Neutrophil (primary cell): ENCODE data around the gene SH3BP5L.
A peak's percentile ranks its signal among the peaks of the same experiment; 100 is the strongest.

Experiments
- H3K27ac ChIP-seq: fragments of 200-600 bp; sonication (generic); 2 replicates; pipeline ENCODE4 v1.5.1; 2016; ENCODE audit warnings: mild to moderate bottlenecking, moderate library complexity
- H3K27me3 ChIP-seq: fragments of 200-600 bp; sonication (generic); 2 replicates; pipeline ENCODE4 v1.6.0; 2016; ENCODE audit warnings: mild to moderate bottlenecking
- H3K36me3 ChIP-seq: fragments of 200-600 bp; sonication (generic); 2 replicates; pipeline ENCODE4 v1.5.1; 2017
- H3K4me1 ChIP-seq, 2 experiments: fragments of 200-600 bp in 1 of 2; sonication (generic) in 1 of 2; 1 replicate in 1 of 2; 2 replicates in 1 of 2; pipeline versions ENCODE4 v1.5.1 to v1.6.1; 2013 to 2016; ENCODE audit warnings: low read depth in 1 of 2, low read length in 1 of 2, mild to moderate bottlenecking in 1 of 2, moderate library complexity in 1 of 2; ENCODE audit not compliant: control insufficient read depth in 1 of 2, insufficient read depth in 1 of 2
- H3K4me3 ChIP-seq, 2 experiments: fragments of 200-600 bp in 1 of 2; sonication (generic) in 1 of 2; 1 replicate in 1 of 2; 2 replicates in 1 of 2; pipeline ENCODE4 v1.5.1; 2013 to 2016; ENCODE audit warnings: low read depth in 1 of 2, low read length in 1 of 2, mild to moderate bottlenecking in 1 of 2, moderate library complexity in 1 of 2
- H3K9me3 ChIP-seq: fragments of 200-600 bp; sonication (generic); 2 replicates; pipeline ENCODE4 v1.5.1; 2016
- TF ChIP-seq, protein P1 (sequence below): fragments of 200-600 bp; sonication (generic); IDR thresholded peaks from 2 replicates; pipeline ENCODE4 v1.5.1; 2016; ENCODE audit warnings: antibody characterized with exemption

Gene SH3BP5L

DNA sequence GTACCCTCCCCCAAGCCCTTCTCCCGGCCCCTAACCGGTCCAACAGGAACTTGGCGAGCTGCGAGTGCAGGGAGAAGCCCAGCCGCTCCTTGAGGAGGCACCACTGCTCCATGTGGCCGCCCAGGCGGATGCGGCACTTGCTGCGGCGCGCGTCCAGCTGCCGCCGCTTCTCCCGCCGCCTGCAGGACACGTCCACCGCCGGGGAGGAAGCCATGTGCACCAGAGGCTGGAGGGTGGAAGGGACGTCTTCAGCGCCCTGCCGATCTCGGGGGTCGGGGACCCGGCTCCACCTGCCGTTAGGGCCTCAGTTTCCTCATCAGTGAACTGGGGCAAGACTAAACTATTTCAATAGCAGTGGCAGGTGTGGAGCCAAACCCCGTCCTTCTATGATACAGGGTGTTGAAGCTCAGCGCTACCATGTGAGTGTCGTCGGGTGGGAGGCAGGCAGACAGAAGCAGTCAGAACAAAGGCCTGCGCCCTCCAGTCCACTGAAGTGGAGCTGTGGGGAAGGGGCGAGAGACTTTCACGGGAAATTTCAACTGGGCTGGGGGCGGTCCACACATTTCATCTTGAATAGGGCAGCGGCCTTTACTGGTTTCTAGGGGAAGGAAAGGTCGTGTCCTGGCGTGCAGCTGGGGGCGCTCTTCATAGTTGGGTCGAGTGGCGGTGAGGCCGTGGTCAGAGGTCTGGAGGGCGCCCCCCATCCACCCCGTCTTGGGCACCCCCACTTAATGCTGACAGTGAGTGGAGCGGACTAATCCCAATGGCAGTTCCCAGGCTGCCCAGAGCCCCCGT is 32.6 kb upstream of the SH3BP5L start:
- peaks cover 23% of the 10 kb centered on the region for H3K36me3 ChIP-seq
- H3K27ac ChIP-seq = peak overlapping the region; percentile 92
- H3K9me3 ChIP-seq = no peaks in the 10 kb centered on the region
- peaks cover 32 to 34% of the 10 kb centered on the region in 2 experiments for H3K4me1 ChIP-seq
- H3K27me3 ChIP-seq = no peaks in the 10 kb centered on the region
- TF ChIP-seq, protein P1, sequence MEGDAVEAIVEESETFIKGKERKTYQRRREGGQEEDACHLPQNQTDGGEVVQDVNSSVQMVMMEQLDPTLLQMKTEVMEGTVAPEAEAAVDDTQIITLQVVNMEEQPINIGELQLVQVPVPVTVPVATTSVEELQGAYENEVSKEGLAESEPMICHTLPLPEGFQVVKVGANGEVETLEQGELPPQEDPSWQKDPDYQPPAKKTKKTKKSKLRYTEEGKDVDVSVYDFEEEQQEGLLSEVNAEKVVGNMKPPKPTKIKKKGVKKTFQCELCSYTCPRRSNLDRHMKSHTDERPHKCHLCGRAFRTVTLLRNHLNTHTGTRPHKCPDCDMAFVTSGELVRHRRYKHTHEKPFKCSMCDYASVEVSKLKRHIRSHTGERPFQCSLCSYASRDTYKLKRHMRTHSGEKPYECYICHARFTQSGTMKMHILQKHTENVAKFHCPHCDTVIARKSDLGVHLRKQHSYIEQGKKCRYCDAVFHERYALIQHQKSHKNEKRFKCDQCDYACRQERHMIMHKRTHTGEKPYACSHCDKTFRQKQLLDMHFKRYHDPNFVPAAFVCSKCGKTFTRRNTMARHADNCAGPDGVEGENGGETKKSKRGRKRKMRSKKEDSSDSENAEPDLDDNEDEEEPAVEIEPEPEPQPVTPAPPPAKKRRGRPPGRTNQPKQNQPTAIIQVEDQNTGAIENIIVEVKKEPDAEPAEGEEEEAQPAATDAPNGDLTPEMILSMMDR = no peak
- peak overlapping the region; percentile 83 to 84 for H3K4me3 ChIP-seq

DNA sequence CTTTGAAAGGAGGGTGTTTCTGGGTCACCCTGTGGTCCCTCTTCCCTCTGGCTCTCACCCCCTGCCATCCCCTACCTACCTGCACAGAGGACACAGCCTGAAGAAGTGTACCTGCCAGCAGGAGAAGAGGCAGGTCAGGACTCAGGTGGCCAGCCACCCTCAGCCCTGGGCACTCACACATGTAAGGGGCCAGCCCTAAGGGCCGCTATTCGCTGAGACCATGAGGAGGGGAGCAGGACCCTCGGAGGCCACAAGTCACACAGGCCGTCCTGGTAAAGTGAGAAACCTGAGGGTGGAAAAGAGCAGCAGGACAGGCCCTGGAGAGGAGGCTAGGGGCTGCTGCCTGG is 32.0 kb upstream of the SH3BP5L start:
- H3K27ac ChIP-seq = peak overlapping the region; percentile 92
- H3K4me1 ChIP-seq = peaks cover 28 to 31% of the 10 kb centered on the region in 2 experiments
- H3K9me3 ChIP-seq = no peaks in the 10 kb centered on the region
- TF ChIP-seq, protein P1 = no peak
- peak overlapping the region; percentile 83 to 84 for H3K4me3 ChIP-seq
- no peaks in the 10 kb centered on the region for H3K27me3 ChIP-seq
- peaks cover 23% of the 10 kb centered on the region for H3K36me3 ChIP-seq

DNA sequence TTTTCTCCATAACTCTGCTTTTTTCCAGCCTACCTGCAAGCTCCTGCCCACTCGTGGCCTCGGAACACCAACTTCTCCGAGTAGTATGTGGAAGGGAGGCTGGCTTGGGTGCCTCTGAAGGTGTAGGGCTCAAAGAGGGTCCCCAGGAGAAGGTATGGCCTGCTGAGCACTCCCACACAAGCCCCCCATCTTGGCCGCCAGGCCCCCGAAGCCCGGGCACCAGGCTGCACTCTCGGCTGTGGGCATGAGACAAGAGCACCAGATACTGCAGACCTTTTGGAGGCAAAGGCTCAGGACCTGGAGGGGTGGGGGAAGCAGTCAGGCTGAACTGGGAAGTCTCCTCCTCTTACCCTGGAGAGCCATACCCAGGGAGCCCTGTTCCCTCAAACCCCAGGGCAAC is 31.5 kb upstream of the SH3BP5L start:
- Histone ChIP-seq H3K27ac (peak overlapping the region; percentile 92), H3K4me1 (peaks cover 28 to 32% of the 10 kb centered on the region in 2 experiments), H3K4me3 (no peak overlapping the region)

DNA sequence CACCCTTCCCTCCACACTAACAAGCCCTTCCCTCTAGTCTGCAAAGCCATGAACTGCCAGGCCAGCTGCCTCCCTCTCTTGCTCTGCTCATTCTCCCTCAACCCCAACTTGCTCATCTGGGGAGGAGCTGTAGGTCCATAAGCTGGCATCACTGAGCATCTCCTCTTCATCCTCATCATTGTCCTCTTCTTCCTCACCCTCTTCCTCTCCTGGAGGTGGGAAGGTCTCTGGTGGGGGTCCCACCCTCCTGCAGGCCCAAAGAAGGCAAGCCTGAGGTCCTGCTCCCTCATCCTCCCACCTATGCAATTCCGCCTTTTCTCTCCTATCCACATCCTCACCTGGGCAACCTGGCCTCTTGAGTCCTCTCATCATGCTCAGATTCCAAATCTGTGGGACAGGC is 30.5 kb upstream of the SH3BP5L start:
- TF ChIP-seq, protein P1 = no peak
- Histone ChIP-seq H3K27me3 (no peaks in the 10 kb centered on the region), H3K4me3 (no peak overlapping the region), H3K36me3 (peaks cover 33% of the 10 kb centered on the region), H3K27ac (no peak overlapping the region), H3K9me3 (no peaks in the 10 kb centered on the region), H3K4me1 (peaks cover 28 to 32% of the 10 kb centered on the region in 2 experiments)

More for the DNA sequence above, 31.5 kb upstream of the SH3BP5L start:
- H3K27me3 ChIP-seq = no peaks in the 10 kb centered on the region
- TF ChIP-seq, protein P1 = no peak
- no peaks in the 10 kb centered on the region for H3K9me3 ChIP-seq
- H3K36me3 ChIP-seq = peaks cover 23% of the 10 kb centered on the region

DNA sequence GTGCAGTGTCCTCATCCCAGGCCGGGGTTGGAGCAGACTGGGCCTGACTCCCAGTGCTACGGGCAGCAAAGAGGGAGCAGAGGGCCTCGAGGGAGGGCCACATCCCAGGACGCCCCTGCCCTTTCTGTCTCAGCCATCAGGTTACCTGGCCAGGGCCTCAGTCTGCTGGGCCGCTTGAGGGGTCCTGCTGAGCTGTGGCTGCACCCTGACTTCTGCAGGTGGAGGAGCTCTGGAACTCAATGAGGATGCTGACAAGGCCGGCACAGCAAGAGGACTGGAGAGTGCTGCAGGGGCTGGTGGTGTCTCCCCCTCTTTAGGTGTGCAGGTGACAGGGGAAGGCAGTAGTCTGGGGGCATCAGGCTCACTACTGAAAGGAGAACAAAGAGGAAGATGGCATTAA is 29.9 kb upstream of the SH3BP5L start:
- TF ChIP-seq, protein P1 = no peak
- Histone ChIP-seq H3K27ac (no peak overlapping the region), H3K9me3 (no peaks in the 10 kb centered on the region), H3K4me1 (peaks cover 28 to 32% of the 10 kb centered on the region in 2 experiments), H3K27me3 (no peaks in the 10 kb centered on the region), H3K4me3 (no peak overlapping the region), H3K36me3 (peaks cover 39% of the 10 kb centered on the region)
